WERI-Rb-1 (cell line): ENCODE measurements around the gene CAP2.
"Not testable (repeated sequence)": the region's sequence is repeated elsewhere in the genome, so short reads cannot be mapped to it uniquely, and the experiment has no call there.

Source experiments
- DNase-seq: peaks from one replicate; pipeline ENCODE4 v3.0.0-alpha.2; 2020
- H3K27ac ChIP-seq: fragments of 250-450 bp; sonication (Bioruptor Pico); 2 replicates; pipeline ENCODE4 v1.5.1; 2020; ENCODE audit warnings: mild to moderate bottlenecking, moderate library complexity
- H3K27me3 ChIP-seq: fragments of 250-450 bp; sonication (Bioruptor Pico); 2 replicates; pipeline ENCODE4 v1.5.1; 2021; ENCODE audit warnings: mild to moderate bottlenecking, low read depth, moderate library complexity; ENCODE audit not compliant: insufficient read depth, severe bottlenecking
- H3K36me3 ChIP-seq: fragments of 250-450 bp; sonication (Bioruptor Pico); 2 replicates; pipeline ENCODE4 v1.5.1; 2020; ENCODE audit warnings: mild to moderate bottlenecking, moderate library complexity
- H3K4me3 ChIP-seq: 2 replicates; pipeline ENCODE4 v1.5.1; 2011; ENCODE audit warnings: low read depth, mild to moderate bottlenecking, control low read depth, low read length
- H3K9me3 ChIP-seq: fragments of 250-450 bp; sonication (Bioruptor Pico); 2 replicates; pipeline ENCODE4 v1.5.1; 2021; ENCODE audit warnings: mild to moderate bottlenecking, moderate library complexity; ENCODE audit not compliant: severe bottlenecking
- CTCF ChIP-seq: IDR thresholded peaks from 2 replicates; pipeline ENCODE4 v1.5.1; 2011; ENCODE audit warnings: low read depth, mild to moderate bottlenecking, control low read depth, inconsistent platforms, low read length

The CAP2 gene

GRCh38 chr6:17431581-17431980 is 38.2 kb downstream of the CAP2 start:
- Histone ChIP-seq H3K27me3 (no peaks in the 10 kb centered on the region), H3K9me3 (no peaks in the 10 kb centered on the region), H3K4me3 (no peak overlapping the region), H3K36me3 (peaks cover 6% of the 10 kb centered on the region; the same call in 1 of the 2 replicates), H3K27ac (no peak overlapping the region)
- TF ChIP-seq CTCF = no peak
- no peak for DNase-seq

- Histone ChIP-seq H3K9me3 (peaks cover 2% of the 10 kb centered on the region), H3K36me3 (peaks cover 3% of the 10 kb centered on the region; the same call in 1 of the 2 replicates), H3K27me3 (no peaks in the 10 kb centered on the region), H3K4me3 (no peak overlapping the region), H3K27ac (no peak overlapping the region)
- TF ChIP-seq CTCF = no peak
- DNase-seq = peak; percentile 0
Measured at GRCh38 chr6:17432356-17432755, 39.0 kb downstream of the CAP2 start.

GRCh38 chr6:17439243-17439993 is 46.0 kb downstream of the CAP2 start:
- H3K27ac ChIP-seq = no peak overlapping the region
- peaks cover 2% of the 10 kb centered on the region for H3K9me3 ChIP-seq
- TF ChIP-seq CTCF = no peak
- DNase-seq = no peak
- no peak overlapping the region for H3K4me3 ChIP-seq
- no peaks in the 10 kb centered on the region for H3K36me3 ChIP-seq
- no peaks in the 10 kb centered on the region for H3K27me3 ChIP-seq

- not testable (repeated sequence) for H3K4me3 ChIP-seq, H3K27me3 ChIP-seq, DNase-seq, H3K27ac ChIP-seq, H3K9me3 ChIP-seq, H3K36me3 ChIP-seq
Measured at GRCh38 chr6:17440811-17441210, 47.4 kb downstream of the CAP2 start.

GRCh38 chr6:17442196-17442595 is 48.8 kb downstream of the CAP2 start:
- no peak for DNase-seq
- no peak for TF ChIP-seq CTCF
- H3K27ac ChIP-seq = no peak overlapping the region
- H3K36me3 ChIP-seq = no peaks in the 10 kb centered on the region
- H3K27me3 ChIP-seq = no peaks in the 10 kb centered on the region
- no peak overlapping the region for H3K4me3 ChIP-seq
- no peaks in the 10 kb centered on the region for H3K9me3 ChIP-seq

- peak; percentile 50 for DNase-seq
- H3K36me3 ChIP-seq = no peaks in the 10 kb centered on the region
- no peak overlapping the region for H3K4me3 ChIP-seq
- H3K9me3 ChIP-seq = no peaks in the 10 kb centered on the region
- no peak overlapping the region for H3K27ac ChIP-seq
- peak; percentile 58 for TF ChIP-seq CTCF
- H3K27me3 ChIP-seq = no peaks in the 10 kb centered on the region
Measured at GRCh38 chr6:17446713-17447112, 53.3 kb downstream of the CAP2 start.
